ENCODE measurements around the gene UBA6. TPM values are rescaled to one million over a fixed set of nuclear protein-coding genes. Genes with fewer than 3 reads are reported as not detected.

The UBA6 gene
- total and polyA plus RNA-seq, 9 of the 15 experiments (the other 6 are each of a cell fraction or from before 2014, with no cell fraction given), result 22.9 to 139 (median 94.6) TPM

GRCh38 chr4:67700116-67700737 lies 728 bp downstream of the UBA6 start (continued):
- no peak for TF ChIP-seq ZNF212 (CRISPR knock-in tag; IDR thresholded peaks at IDR 0.05)
- TF ChIP-seq SIN3A (IDR thresholded peaks at IDR 0.05; ENCODE audit: borderline replicate concordance in 2 of 2, control insufficient read depth in 1 of 2, low read depth in 2 of 2, low read length in 2 of 2), result peak in 1 of 2 experiments; percentile 37; a peak in 1 of 4 replicates
- TF ChIP-seq EHMT2 (IDR thresholded peaks at IDR 0.05), result no peak
- no peak for TF ChIP-seq BCL6 (CRISPR knock-in tag; IDR thresholded peaks at IDR 0.05)
- TF ChIP-seq ZBTB40 (IDR thresholded peaks at IDR 0.05), result 0 out of 2 replicates have a peak, but pooled peaks have one; percentile 0
- no peak for TF ChIP-seq ZBTB40 (CRISPR knock-in tag; IDR thresholded peaks at IDR 0.05)
- TF ChIP-seq ZNF395 (CRISPR knock-in tag; IDR thresholded peaks at IDR 0.05), result 0 out of 2 replicates have a peak, but pooled peaks have one; percentile 42
- TF ChIP-seq CCAR2 (IDR thresholded peaks at IDR 0.05; ENCODE audit: low read depth, low read length), result no peak

All from K562 (cell line).